ENCODE measurements around the gene ARFGAP1.
"Not testable (repeated sequence)": the region's sequence is repeated elsewhere in the genome, so short reads cannot be mapped to it uniquely, and the experiment has no call there.

ARFGAP1 gene

DNA sequence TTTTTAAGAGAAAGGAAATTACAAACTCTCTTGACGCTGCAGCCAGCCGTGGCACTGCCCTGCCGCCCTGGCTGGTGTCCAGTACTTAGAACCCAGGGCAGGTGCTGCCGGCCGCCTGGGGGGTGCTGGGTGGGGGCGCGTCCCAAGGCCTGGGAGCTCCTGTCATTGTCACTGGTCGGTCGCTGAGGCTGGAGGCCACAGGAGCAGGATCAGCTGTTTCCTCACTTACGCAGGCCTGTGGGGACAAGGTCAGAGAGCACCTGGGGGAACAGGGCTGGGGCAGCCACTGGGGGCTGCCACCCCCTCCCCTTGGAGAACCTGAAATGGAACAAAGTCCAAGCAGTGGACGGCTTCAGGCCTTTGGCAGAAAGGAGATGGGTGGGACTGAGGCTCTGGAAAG is 31.3 kb upstream of the ARFGAP1 start:
- no peak for DNase-seq

DNA sequence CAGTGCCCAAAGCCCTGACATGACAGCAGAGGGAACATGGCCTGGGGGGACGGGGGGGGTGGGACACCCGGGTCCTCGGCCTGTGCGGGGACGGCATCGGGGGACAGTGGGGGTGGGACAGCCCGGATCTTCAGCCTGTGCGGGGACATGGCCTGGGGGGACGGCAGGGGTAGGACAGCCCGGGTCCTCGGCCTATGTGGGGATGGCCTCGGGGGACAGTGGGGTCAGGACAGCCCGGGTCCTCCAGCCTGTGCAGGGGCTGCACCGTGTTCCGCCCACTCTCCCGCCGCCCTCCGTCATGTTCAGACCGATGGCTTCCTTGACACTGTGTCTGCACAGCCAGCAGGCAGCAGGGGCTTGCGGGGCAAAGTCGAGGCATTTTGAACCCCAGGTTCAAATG is 29.9 kb upstream of the ARFGAP1 start:
- no peak for DNase-seq

DNA sequence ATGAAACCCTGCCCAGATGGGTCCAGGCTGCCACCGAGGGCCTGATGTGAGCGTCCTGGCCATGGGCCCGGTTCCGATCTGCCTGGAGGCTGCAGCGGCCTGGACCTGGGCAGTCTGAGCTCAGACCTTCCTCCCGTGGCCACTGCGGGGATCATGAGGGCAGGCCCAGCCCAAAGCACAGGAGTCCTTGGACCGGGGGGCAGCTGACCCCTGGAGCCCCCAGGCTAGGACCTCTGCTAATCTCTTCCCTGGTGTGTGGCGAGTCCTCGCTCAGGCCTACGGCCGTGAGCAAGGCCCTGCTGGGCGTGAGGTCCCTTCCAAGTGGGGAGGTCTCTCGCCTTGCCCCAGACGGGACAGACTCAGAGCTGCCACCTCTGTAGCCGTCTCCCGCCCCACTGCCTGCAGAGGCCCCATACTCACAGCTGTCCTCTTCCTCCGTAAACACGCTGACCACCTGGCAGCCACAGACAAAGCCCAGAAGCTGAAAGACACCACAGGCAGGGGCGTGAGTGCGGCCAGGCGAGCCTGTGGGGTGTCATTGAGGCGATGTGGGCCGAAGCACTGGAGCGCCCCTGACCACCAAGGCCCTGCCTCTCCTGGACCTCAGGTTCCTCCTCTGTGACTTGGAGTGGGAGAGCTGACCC is 28.9 kb upstream of the ARFGAP1 start:
- DNase-seq, result no peak

DNA sequence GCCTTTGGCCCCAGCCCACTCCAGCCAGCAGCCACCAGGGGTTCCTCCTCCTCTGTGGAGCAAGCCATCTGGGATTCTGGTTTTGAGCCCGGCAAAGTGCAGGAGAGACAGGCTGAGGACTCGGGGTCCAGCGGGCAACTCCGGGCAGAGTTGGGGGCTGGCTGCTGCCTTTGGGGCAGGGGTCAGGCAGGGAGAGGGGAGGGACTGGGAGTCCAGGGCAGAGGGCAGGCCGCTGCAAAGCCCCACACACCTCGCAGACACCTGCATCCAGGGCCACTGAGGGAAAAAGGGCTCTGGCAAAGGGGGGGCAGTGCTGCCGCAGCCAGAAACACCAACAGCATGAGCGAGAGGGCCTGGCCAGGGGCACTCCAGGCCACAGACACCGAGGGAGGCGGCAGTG is 28.1 kb upstream of the ARFGAP1 start:
- DNase-seq, result no peak

DNA sequence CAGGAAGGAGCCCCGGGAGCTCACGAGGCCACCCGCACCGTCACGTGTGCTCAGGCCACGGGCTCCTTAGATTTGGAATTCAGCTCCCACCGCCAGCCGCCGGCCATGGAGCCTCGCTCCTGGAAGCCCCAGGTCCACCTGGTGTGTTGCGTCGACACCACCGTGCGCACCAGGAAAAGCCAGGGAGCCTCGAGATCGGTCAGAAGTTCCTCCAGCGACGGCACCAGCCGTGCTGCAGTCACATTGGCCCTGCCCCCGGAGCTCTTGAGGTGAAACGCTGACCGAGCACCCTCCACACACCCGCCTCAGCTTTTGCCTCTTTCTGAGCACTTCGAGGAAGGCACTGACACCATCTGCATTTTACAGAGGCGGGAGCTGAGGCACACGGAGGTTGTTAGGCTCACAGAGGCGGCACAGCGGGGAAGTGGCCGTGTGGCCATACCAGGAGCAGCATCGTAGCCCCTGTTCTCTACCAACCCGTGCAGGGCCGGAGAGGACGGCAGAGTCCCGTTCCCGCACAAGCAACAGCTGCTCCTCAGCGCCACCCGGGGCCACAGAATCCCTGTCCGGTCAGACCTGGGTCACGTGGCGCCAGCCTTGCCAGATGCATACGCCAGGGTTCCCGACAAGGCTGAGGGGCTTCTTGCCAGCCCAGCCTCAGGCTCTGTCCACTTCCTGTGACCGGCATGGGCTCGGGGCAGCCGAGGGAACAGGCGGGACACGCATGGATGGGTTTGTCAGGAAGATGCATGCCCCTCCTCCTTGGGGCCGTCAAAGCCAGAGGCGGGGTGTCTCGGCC is 25.9 kb upstream of the ARFGAP1 start:
- DNase-seq, result no peak

DNA sequence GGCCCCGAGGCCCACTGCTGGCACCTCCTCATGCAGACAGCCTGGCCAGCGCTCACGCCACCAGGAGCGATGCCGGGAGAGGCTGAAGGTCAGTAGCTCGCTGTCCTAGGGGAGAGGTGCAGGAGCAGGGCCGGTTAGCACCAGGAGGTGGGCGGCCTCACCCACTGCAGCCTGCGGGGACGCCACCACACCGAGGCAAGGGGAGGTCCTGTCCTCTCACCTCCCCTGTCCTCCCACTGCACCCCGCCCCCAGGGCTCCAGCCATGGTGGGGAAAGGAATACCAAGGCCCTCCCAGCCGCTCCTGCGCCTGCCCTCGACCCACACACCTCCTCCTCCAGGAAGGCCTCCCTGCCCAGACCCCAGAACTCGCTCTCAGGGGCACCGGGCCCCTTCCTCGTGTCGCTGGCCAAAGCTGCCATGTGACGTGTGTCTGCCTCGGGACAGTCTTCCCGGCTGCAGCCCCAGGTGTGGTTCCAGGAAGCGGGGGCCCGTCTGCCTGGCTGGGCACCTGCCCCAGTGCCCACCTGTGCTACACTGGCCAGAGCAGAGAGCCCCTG is 24.9 kb upstream of the ARFGAP1 start:
- DNase-seq, result no peak

DNA sequence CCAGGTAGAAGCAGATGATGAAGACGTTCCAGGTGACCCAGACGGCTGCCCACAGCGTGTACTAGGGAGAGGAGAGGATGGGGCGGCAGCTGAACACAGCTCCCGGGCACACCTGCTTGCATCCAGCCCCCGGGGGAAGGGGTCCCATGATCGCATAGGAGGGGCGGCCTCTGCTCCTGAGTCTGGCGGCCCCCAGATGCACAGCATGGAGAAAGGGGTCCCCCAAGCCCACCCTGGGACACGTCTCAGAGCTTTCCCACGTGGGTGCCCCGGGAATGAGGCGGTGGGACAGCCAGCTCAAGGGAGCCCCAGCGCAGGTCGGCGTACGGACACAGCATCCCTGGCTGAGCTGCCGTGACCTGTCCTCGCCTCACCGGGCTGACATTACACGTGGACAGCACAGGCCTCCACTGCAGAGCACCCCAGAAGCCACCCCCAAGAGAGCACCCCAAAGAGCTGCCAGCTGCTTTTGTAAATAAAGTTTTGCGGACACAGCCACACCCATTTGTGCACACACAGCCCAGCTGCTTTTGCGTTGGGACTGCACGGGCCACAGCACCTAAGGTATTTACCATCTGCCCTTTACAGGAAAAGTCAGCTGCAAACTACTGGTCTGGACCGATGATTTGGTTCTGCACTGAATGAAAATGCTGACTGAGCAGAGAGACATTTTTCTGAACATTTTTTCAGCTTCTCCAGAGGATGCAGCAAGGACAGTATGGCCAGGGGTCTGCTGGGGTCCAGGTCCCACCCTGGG is 23.6 kb upstream of the ARFGAP1 start:
- DNase-seq, result no peak

DNA sequence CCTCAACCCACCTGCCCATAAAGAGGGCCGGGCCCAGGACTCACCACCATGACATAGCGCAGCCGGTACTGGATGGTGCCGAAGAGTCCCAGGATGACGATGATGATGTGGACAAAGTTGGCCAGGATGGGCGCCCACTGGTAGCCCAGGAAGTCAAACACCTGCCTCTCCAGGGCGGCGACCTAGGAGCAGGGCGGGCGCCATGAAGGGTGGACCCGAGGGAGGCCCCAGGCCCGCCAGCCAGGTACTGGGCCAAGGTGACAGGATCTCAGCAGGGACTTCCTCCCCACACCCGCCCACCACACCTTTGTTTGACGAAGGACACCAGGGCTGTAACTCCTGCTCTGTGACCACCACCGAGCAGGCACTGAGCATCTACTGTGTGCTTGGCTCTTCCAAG is 22.7 kb upstream of the ARFGAP1 start:
- no peak for DNase-seq

DNA sequence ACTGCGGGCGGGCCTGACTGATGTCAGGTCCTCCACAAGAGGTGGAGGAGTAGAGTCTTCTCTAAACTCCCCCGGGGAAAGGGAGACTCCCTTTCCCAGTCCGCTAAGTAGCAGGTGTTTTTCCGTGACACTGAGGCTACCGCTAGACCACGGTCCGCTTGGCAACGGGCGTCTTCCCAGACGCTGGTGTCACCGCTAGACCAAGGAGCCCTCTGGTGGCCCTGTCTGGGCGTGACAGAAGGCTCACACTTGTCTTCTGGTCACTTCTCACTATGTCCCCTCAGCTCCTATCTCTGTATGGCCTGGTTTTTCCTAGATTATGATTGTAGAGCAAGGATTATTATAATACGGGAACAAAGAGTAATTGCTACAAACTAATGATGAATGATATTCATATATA is 21.3 kb upstream of the ARFGAP1 start:
- not testable (repeated sequence) for DNase-seq

DNA sequence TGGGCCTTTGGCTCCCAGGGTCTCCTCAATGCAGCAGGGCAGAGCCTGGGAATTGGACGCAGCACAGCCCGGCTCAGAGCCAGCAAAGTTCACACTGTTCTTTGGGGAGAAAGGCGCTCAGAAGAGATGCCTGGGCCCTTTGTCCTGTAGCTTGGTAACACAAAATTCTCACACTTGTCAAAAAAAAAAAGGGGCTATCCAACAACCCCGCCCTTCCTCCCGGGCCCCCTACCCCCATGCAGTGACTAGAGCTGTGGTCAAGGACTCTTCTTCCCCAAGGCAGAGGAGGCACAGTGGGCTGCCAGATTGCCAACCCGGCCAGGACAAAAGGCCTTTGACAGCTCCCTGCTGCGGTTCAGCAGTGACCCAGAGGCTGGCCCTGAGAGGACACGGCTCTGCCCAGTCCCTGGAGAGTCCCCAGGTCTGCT is 20.3 kb upstream of the ARFGAP1 start:
- no peak for DNase-seq

DNA sequence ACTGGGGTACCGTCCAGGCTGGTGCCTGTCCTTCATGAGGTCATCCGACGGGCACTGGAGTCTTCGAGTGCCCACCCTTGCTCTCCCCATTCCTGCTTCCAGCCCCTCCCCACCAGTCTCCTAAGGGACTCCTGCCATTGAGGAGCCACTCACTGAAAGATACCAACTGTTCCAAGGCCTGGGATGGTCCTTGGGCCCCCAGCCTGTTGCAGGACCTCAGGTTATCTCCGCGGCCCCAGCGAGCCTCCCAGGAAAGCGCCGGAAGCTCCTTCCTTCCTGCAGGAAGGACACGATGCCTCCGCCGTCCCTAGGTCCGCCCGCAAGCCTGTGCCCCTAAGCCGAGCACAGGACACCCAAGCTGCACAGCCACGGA is 19.6 kb upstream of the ARFGAP1 start:
- no peak for DNase-seq

DNA sequence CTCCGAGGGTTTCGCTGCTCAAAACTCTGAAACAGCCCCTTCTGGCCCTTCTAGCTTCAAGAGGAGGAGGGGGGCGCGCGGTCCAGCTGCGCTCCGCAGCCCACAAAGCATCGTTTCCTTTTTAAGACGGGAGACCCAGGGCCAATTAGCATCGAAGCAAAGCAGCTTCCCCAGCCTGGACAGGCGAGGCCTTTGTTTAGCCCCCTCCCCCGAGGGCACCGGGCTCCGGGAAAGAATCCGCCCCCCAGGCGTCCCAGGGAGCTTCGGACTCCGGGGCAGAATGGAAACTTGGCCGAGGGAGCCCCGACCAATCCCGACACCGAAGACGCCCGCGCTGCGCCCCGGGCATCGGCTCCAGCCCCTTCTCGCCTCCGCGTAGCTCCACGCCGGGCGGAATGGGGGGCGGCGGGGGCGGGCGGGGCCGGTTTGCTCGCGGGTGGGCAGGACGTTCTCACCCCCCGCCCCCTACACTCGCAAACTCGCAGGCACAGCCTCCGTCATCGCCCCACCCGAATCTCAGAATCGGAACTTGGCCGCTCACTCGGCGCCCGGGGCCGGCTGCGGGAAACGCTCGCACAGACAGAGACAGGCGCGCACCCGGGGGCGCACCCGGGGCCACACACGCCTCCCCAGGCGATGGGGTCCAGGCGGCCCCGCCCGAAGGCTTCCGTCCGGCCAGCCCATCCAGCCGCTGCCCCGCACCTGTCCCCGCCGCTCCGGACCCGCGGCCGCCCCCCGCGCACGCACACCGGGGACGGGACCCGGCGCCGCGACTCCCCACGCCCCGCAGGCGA is 19.0 kb upstream of the ARFGAP1 start:
- DNase-seq, result no peak

DNA sequence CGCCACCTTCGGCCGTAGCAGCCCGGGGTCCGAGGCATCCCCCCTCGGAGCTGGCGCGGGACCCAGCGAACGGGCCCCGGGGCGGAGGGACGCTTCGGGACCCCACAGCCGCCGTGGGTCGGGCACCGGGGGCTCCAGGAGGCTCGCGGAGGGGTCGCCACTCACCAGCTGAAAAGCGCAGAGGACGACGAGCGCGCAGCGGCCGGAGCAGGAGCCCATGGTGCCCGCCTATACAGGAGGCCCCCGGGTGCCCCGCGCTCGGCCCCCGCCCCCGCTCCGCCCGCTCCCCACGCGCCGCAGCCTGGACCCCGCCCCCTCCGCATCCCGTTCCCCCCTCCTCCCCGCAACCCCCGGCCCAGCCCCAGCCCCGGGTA is 18.4 kb upstream of the ARFGAP1 start, which contains the start of gene NKAIN4:
TSS of gene NKAIN4 (minus strand) at position 232 of the 374 bp plus-strand sequence. CDS start at position 219, 13 bp downstream.
- DNase-seq, result no peak

DNA sequence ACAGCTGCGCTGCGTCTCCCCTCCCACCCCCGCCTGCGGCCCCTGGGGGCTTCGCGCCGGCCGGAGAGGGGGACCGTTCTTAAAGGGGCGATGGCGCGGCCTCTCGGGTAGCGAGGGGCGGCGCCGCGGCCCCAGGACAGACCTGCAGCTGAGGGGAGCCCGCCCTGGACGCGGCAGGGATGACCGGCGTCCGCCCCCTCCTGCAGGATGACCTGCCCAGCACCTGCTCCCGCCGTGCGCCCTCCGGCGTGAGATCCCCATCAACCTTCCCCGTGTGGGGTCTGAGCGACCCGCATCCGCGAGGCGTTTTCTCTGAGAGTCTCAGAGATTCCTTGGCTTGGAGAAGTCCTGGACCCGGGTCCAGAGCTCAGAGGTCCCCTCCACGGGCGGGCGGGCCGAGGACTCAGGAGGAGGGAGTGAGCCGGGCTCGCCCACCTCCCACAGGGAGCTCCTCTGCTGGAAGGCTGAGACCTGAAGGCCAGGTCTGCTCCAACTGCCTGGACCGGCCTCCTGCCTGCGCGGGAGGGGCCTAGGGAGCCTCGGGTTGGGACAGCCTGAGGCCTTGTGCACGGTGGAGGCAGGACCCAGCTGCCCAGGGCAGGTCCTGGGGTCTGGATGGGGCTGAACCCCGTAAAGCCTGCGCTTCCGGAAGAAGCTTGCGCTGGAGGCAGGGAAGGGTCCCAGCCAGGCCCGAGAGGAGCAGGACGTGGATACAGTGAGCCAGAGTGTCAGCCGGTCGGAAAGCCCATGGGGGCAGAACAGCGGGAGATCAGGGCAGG is 17.8 kb upstream of the ARFGAP1 start:
- no peak for DNase-seq

DNA sequence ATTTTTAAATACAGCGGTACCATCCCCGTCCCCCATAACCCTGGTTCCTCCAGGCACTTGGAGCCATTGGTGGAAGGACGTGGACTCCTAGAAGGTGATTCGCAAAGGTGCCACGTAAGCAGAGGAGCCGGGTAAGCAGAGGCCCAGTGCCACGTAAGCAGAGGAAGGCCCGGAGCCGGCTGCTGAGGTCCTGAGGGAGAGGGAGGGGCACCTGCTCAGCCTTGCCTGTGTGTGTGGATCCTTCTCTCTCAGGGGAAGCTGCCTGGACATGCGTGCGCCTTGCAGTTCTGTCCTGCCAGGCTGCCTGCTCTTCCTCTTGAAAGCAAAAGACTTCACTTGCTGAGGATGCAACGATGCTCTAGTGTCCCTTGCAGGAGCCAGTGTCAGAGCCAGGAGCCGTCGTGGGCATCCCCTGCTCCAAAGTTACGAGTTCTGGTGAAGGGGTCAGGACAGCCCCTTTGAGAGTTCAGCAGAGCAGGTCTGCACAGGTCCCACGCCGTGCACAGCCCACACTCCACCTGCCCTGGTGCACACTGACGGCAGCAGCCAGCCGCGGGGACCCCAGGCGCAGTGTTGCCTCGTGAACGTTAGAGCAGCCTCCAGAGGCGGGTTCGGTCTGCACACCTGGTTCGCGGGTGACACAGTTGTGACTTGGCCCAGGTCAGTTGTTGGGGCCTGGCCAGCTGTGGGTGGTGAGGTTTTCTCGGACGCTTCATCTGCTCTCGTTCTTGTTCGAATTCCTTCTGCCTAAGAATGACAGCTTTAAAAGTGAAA is 16.5 kb upstream of the ARFGAP1 start:
- DNase-seq, result no peak

DNA sequence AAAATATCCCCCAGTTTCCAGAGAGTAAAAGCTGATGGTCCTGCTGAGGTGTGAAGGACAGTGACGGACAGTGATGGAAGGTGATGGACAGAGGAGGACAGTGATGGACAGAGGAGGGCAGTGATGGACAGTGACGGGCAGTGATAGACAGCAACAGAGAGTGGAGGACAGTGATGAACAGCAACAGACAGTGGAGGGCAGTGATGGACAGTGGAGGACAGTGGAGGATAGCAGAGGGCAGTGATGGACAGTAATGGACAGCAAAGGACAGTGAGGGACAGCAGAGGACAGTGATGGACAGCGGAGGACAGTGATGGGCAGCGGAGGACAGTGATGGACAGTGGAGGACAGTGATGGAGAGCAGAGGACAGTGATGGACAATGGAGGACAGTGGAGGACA is 15.7 kb upstream of the ARFGAP1 start:
- DNase-seq, result no peak

DNA sequence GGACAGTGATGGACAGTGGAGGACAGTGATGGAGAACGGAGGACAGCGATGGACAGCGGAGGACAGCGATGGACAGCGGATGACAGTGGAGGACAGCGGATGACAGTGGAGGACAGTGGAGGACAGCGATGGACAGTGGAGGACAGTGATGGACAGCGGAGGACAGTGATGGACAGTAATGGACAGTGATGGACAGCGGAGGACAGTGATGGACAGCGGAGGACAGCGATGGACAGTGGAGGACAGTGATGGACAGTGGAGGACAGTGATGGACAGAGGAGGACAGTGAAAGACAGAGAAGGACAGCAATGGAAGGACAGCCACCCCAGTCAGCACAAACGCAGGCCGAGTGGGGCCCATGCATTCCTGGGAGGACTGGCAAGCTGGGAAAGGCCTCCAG is 15.0 kb upstream of the ARFGAP1 start:
- DNase-seq, result no peak

DNA sequence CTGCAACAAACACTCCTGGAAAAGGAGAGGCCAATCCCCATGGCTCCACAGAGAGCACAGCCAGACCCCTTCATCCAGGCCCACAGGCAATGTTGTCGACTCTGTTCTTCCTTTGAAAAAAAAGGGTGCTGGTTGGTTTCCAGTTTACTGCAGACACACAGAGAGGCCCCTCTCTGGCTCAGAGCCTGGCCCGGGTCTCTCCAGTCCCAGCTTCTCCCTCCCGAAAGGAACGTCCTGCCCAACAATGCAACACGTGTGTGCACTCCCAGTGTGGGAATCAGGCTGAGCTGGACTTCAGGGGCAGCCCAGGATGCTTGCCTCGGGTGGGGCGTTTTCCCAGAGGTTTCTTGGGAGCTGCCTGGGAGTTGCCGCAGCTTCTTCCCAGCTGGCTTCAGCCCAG is 13.8 kb upstream of the ARFGAP1 start:
- DNase-seq, result no peak

DNA sequence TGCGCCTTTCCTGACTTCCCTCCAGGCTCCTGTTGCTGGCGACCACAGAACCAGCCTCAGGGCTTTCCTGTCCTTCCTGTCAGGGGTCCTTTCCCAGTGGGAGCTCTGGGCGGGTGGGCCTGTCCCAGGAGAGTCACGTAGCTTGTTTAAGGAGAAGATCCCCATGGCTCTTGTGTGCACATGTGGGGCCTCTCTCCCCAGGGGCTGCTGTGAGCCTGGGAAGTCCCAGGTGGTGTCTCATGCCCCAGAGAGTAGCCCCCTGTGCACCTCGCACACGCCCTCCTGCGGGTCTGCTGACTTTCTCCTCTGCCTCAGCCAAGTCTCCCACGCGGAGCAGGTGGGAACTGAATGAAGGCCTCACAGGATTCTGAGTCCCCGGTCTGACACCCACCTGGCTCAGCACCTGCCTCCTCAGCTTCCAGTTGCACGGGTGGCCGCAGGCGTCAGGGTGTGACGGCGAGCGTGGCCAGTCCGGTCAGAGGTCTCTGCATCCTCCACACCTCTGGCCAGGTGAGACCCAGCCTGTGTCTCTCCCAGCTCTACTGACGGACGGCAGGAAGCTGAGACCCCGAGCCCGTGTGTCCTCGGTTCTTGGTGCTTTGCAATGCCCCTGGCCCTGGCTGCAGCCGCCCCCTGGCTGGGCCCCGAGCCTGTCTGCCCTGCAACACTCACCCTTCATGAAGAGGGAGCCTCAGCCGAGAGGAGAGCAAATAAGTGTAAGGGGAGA is 12.7 kb upstream of the ARFGAP1 start:
- no peak for DNase-seq

DNA sequence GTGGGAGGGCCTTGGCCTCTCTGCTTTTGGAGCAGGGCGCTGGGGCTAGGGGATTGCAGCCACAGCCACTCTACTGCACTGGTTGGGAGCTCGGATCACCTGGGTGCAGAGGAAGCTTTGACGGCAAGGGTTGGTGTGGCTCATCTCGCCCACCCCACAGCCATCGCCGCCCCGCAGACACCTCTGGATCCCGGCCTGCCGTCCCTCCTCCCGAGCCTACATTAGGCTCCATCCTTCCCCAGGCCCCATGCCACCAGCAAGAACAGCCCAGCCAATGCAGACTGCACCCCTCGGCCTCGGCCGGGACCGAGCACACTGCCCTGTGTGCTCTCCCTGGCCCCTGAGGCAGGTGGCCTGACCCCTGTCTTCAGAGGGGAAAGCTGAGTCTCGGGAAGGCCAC is 12.1 kb upstream of the ARFGAP1 start:
- no peak for DNase-seq

All from AML-193 (cell line).